Measurements from ENCODE around the gene GDF10. TPM values are rescaled to one million over a fixed set of nuclear protein-coding genes. Genes with fewer than 3 reads are reported as not detected.

The GDF10 gene
- total RNA-seq, 4 donors from 2014 or later = 0.23 to 3.9 (median 1.0) TPM

GRCh38 chr10:47353351-47353750, 53.4 kb downstream of the GDF10 start:
- DNase-seq (ENCODE audit: low spot score in 2 of 2) = no peak
- TF ChIP-seq, protein P1, sequence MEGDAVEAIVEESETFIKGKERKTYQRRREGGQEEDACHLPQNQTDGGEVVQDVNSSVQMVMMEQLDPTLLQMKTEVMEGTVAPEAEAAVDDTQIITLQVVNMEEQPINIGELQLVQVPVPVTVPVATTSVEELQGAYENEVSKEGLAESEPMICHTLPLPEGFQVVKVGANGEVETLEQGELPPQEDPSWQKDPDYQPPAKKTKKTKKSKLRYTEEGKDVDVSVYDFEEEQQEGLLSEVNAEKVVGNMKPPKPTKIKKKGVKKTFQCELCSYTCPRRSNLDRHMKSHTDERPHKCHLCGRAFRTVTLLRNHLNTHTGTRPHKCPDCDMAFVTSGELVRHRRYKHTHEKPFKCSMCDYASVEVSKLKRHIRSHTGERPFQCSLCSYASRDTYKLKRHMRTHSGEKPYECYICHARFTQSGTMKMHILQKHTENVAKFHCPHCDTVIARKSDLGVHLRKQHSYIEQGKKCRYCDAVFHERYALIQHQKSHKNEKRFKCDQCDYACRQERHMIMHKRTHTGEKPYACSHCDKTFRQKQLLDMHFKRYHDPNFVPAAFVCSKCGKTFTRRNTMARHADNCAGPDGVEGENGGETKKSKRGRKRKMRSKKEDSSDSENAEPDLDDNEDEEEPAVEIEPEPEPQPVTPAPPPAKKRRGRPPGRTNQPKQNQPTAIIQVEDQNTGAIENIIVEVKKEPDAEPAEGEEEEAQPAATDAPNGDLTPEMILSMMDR (IDR thresholded peaks at IDR 0.05) = no peak
- TF ChIP-seq POLR2A (IDR thresholded peaks at IDR 0.05) = no peak
- WGBS, 2 donors = 88 to 99% methylated on average over 5 to 6 of the region's 6 CpGs
- intact Hi-C loops (cut with DNase I; ENCODE audit: low total_unique reads) = no loop called here
- no peak overlapping the region for H3K4me3 ChIP-seq (ENCODE audit: low read depth, poor library complexity, severe bottlenecking)

GRCh38 chr10:47354165-47354564, 54.2 kb downstream of the GDF10 start:
- WGBS, 2 donors = 75 to 83% methylated on average over 4 of the region's 4 CpGs
- H3K4me3 ChIP-seq (ENCODE audit: low read depth, poor library complexity, severe bottlenecking) = no peak overlapping the region
- TF ChIP-seq, protein P1 (IDR thresholded peaks at IDR 0.05) = no peak
- TF ChIP-seq POLR2A (IDR thresholded peaks at IDR 0.05) = no peak
- no peak for DNase-seq (ENCODE audit: low spot score in 2 of 2)
- intact Hi-C loops (cut with DNase I; ENCODE audit: low total_unique reads) = no loop called here

DNA sequence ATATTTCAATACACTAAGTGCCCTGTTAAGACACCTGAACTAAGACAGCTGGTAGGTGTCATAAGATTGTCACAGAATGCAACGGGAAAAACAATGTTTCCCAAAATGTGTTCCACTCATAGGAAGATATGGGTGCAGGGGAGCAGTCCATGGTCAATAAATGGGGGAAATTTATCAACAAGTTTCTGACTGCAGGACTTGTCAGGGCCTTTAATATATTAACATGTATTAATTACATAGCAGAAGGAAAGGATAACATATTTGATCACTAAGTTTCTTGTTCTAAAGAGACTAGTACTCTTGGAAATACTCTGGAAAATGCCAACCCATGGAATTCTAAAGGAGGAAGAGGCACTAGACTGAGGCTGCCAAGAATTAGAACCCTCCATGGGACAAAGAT, 54.9 kb downstream of the GDF10 start:
- TF ChIP-seq, protein P1 (IDR thresholded peaks at IDR 0.05) = no peak
- TF ChIP-seq POLR2A (IDR thresholded peaks at IDR 0.05) = no peak
- DNase-seq (ENCODE audit: low spot score in 2 of 2) = no peak
- no peak overlapping the region for H3K4me3 ChIP-seq (ENCODE audit: low read depth, poor library complexity, severe bottlenecking)
- intact Hi-C loops (cut with DNase I; ENCODE audit: low total_unique reads) = no loop called here
- 85 to 92% methylated on average over 1 of the region's 1 CpG for WGBS, 2 donors

DNA sequence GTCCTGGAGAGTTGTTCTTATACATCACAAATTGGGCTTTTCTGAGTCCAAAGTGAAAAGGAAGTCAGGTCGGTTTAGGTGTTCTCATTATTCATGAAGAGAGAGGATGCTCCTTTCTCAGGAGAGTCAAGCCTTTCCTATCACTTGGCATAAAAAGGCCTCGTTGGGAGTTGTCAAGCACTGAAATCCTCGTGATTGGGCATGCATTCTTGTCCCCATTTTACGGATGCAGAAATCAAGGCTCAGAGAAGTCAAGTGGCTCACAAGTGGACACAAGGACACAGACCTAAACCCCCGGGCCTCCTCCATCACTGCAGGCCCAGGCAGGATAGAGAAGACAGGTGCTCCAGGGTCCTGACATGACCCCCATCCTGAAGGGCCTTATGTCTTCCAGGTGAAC, 56.7 kb downstream of the GDF10 start:
- DNase-seq (ENCODE audit: low spot score in 2 of 2) = no peak
- WGBS, 2 donors = 79 to 82% methylated on average over 4 to 5 of the region's 5 CpGs
- intact Hi-C loops (cut with DNase I; ENCODE audit: low total_unique reads) = no loop called here
- TF ChIP-seq, protein P1 (IDR thresholded peaks at IDR 0.05) = no peak
- no peak for TF ChIP-seq POLR2A (IDR thresholded peaks at IDR 0.05)
- no peak overlapping the region for H3K4me3 ChIP-seq (ENCODE audit: low read depth, poor library complexity, severe bottlenecking)

GRCh38 chr10:47357131-47357582, 57.2 kb downstream of the GDF10 start:
- intact Hi-C loops (cut with DNase I; ENCODE audit: low total_unique reads) = no loop called here
- peak in 1 of 2 donors; percentile 80 for DNase-seq (ENCODE audit: low spot score in 2 of 2)
- WGBS, 2 donors = 92 to 99% methylated on average over 7 to 12 of the region's 12 CpGs
- TF ChIP-seq, protein P1 (IDR thresholded peaks at IDR 0.05) = no peak
- TF ChIP-seq POLR2A (IDR thresholded peaks at IDR 0.05) = no peak
- H3K4me3 ChIP-seq (ENCODE audit: low read depth, poor library complexity, severe bottlenecking) = no peak overlapping the region

- TF ChIP-seq, protein P1 (IDR thresholded peaks at IDR 0.05) = no peak
- no peak for TF ChIP-seq POLR2A (IDR thresholded peaks at IDR 0.05)
- peak in 1 of 2 donors; percentile 42 for DNase-seq (ENCODE audit: low spot score in 2 of 2)
- WGBS, 2 donors = 96 to 100% methylated on average over 3 of the region's 3 CpGs
- H3K4me3 ChIP-seq (ENCODE audit: low read depth, poor library complexity, severe bottlenecking) = no peak overlapping the region
- intact Hi-C loops (cut with DNase I; ENCODE audit: low total_unique reads) = no loop called here
Observed at GRCh38 chr10:47357911-47358310, 57.9 kb downstream of the GDF10 start.

All from lower leg skin (tissue), 4 donors.